HG03520 (cell line): ENCODE measurements around the gene SEC24D.
"Not testable (repeated sequence)": the region's sequence is repeated elsewhere in the genome, so short reads cannot be mapped to it uniquely, and the experiment has no call there.

Experiments used
- ATAC-seq: cut with Tn5 transposase; IDR thresholded peaks from one replicate; pipeline ENCODE4 v1.9.1; 2021; ENCODE audit warnings: mild to moderate bottlenecking, moderate library complexity; ENCODE audit not compliant: unreplicated experiment

SEC24D gene

GRCh38 chr4:118811832-118812231, 24.1 kb downstream of the SEC24D start:
- no peak for ATAC-seq

- no peak for ATAC-seq
Observed at GRCh38 chr4:118810991-118811764, 24.7 kb downstream of the SEC24D start.

GRCh38 chr4:118807659-118808058, 28.3 kb downstream of the SEC24D start:
- no peak for ATAC-seq

- ATAC-seq: no peak
Observed at GRCh38 chr4:118803253-118803652, 32.7 kb downstream of the SEC24D start.

GRCh38 chr4:118801895-118802575, 33.9 kb downstream of the SEC24D start:
- no peak for ATAC-seq

GRCh38 chr4:118799231-118799942, 36.5 kb downstream of the SEC24D start:
- no peak for ATAC-seq

- no peak for ATAC-seq
Observed at GRCh38 chr4:118798658-118799057, 37.3 kb downstream of the SEC24D start.

- ATAC-seq: no peak
Observed at GRCh38 chr4:118797558-118798142, 38.3 kb downstream of the SEC24D start.

GRCh38 chr4:118791690-118792446, 44.1 kb downstream of the SEC24D start:
- ATAC-seq: not testable (repeated sequence)

GRCh38 chr4:118790544-118790943, 45.4 kb downstream of the SEC24D start:
- no peak for ATAC-seq

- ATAC-seq: no peak
Observed at GRCh38 chr4:118788911-118789310, 47.0 kb downstream of the SEC24D start.

GRCh38 chr4:118787844-118788380, 48.0 kb downstream of the SEC24D start:
- no peak for ATAC-seq

GRCh38 chr4:118784776-118785175, 51.1 kb downstream of the SEC24D start:
- ATAC-seq: no peak

- no peak for ATAC-seq
Observed at GRCh38 chr4:118783887-118784286, 52.0 kb downstream of the SEC24D start.

GRCh38 chr4:118782886-118783285, 53.0 kb downstream of the SEC24D start:
- ATAC-seq: not testable (repeated sequence)

- not testable (repeated sequence) for ATAC-seq
Observed at GRCh38 chr4:118777649-118778048, 58.3 kb downstream of the SEC24D start.

- ATAC-seq: not testable (repeated sequence)
Observed at GRCh38 chr4:118776955-118777640, 58.8 kb downstream of the SEC24D start.

GRCh38 chr4:118776157-118776954, 59.6 kb downstream of the SEC24D start:
- ATAC-seq: no peak

GRCh38 chr4:118775405-118775804, 60.5 kb downstream of the SEC24D start:
- no peak for ATAC-seq
